ENCODE results near the gene JAZF1.

DNA sequence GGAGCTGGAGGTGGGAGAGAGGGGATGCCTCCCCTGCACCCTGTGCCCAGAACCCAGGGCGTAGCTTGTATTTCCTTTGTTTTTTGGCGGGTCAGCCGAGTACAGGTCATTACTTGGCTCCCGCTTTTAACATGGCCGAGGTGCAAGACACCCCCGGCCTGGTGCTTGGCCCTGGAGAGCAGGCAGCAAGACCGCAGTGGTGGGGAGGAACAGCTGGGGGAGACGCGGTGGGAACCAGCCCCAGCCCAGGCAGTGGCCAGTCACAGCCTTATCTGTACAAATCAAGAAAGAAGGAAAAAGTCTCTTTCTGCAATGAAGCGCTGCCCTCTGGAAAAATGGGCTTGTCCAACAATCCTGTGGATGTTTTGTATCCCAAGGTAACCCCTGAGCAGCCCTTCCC lies 341.5 kb downstream of the JAZF1 start:
- TF ChIP-seq, protein P1, sequence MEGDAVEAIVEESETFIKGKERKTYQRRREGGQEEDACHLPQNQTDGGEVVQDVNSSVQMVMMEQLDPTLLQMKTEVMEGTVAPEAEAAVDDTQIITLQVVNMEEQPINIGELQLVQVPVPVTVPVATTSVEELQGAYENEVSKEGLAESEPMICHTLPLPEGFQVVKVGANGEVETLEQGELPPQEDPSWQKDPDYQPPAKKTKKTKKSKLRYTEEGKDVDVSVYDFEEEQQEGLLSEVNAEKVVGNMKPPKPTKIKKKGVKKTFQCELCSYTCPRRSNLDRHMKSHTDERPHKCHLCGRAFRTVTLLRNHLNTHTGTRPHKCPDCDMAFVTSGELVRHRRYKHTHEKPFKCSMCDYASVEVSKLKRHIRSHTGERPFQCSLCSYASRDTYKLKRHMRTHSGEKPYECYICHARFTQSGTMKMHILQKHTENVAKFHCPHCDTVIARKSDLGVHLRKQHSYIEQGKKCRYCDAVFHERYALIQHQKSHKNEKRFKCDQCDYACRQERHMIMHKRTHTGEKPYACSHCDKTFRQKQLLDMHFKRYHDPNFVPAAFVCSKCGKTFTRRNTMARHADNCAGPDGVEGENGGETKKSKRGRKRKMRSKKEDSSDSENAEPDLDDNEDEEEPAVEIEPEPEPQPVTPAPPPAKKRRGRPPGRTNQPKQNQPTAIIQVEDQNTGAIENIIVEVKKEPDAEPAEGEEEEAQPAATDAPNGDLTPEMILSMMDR (IDR thresholded peaks at IDR 0.05; ENCODE audit: poor library complexity) = no peak
- TF ChIP-seq EZH2phosphoT487 (IDR thresholded peaks at IDR 0.05; ENCODE audit: low read depth, severe bottlenecking, unreplicated experiment) = no peak
- no peak for TF ChIP-seq EZH2 (IDR thresholded peaks at IDR 0.05; ENCODE audit: borderline replicate concordance)

Data from hepatocyte (in vitro differentiated cells).